Measurements from ENCODE around the gene ZNF750.

Gene ZNF750

GRCh38 chr17:82859431-82860403 lies 19.9 kb upstream of the ZNF750 start:
- DNase-seq, result peak; percentile 38

DNA sequence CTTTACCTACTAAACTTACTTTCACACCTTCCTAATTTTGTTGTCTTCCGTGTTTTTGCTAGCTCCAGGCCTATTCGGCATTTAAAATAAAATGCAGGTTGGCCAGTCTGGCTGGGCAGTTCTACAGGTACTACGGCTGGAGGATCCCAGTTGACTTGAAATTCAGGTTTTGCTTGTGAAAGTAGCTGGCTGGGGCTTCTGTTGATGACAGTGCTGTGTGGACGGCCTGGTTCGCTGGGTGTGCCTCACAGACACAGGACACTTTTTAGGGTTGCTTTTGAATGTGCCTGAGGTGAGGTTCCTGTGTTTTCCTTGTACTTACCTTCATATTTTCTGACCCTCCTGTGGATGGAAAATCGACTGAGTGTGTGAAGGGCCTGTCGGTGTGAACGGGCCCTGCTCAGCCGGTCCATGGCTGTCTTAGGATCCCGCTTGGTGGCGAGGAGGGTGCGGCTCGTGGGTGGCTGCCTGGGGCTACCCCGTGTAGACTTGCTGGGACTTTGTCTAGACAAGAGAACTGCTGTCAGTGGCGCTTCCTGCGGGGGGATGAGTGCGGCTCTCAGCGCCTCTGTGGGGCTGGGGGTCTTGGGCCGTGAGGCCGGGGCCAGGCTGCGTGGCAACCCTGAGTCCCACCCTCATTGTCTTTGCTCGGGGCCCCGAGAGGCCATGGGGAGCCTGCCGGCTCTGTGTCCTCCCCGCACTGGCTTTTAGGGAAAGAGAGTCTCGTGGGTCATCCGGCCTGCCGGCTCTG lies 18.7 kb upstream of the ZNF750 start:
- DNase-seq, result peak; percentile 42

- DNase-seq, result no peak
Observed at GRCh38 chr17:82856361-82856760, 16.5 kb upstream of the ZNF750 start.

DNA sequence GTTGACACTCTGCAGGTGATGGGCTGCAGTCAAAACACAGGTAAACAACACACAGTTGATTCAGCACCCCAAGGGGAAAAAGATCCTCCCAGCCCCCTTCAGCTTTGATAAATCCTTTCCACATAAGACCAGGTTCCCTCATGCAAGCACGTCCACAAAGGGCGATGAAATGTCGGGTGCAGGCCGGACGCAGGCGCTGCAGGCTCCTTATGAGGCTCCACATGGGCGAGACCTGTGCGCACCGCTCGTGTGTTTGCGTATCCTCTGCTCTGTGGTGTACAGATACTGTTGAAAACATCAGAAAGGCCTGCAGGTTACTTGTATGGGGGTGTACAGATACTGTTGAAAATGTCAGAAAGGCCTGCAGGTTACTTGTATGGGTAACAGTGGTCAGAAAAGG lies 14.4 kb upstream of the ZNF750 start:
- no peak for DNase-seq

- DNase-seq, result no peak
Observed at GRCh38 chr17:82851381-82851780, 11.6 kb upstream of the ZNF750 start.

GRCh38 chr17:82849076-82849945 lies 9.5 kb upstream of the ZNF750 start:
- no peak for DNase-seq

- DNase-seq, result peak; percentile 23
Observed at GRCh38 chr17:82848022-82848592, 8.3 kb upstream of the ZNF750 start.

DNA sequence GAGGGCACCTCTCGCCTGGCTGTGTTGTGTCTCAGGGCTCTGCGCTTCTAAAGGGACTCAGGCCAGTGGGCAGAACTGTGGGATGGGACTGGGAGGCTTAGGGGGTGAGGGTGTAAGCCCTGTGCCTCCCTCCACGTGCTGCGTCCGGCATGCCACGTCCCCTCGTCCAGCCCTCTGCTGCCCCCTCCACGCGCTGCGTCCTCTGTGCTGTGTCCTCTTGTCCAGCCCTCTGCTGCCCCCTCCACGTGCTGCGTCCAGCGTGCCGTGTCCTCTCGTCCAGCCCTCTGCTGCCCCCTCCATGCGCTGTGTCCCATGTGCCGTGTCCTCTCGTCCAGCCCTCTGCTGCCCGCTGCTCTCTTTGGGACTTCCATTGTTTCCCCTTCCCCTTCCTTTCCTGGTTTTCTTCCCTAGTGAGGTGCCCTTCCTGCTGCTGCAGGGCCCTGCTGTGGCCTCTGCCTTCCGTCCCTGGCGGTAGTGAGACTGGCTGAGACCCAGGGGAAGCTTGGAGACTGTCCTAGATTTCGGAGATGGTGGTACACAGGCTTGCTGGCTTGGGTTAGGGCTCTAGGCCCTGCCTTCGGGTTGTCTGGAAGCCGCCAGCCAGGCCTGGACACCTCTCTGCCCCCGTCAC lies 6.4 kb upstream of the ZNF750 start:
- no peak for DNase-seq

DNA sequence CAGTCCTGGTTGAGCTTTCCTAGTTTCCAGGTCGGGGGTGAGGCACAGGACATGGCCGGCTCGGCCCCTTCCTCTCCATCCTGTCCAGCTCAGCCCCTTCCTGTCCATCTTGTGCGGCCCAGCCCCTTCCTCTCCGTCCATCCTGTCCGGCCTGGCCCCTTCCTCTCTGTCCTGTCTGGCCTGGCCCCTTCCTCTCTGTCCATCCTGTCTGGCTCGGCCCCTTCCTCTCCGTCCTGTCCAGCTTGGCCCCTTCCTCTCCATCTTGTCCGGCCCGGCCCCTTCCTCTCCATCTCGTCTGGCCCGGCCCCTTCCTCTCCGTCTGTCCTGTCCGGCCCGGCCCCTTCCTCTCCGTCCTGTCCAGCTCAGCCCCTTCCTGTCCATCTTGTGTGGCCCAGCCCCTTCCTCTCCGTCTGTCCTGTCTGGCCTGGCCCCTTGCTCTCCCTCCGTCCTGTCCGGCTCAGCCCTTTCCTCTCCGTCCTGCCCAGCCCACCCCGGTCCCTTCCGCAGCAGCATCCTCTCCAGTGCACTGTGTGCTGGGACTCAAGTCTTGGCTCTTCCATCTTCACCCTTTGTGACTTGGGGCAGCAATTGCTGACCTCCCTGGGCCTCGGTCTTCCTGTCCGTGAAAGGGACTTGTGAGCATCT lies 5.5 kb upstream of the ZNF750 start:
- DNase-seq, result no peak

GRCh38 chr17:82844796-82845162 lies 5.0 kb upstream of the ZNF750 start:
- no peak for DNase-seq

DNA sequence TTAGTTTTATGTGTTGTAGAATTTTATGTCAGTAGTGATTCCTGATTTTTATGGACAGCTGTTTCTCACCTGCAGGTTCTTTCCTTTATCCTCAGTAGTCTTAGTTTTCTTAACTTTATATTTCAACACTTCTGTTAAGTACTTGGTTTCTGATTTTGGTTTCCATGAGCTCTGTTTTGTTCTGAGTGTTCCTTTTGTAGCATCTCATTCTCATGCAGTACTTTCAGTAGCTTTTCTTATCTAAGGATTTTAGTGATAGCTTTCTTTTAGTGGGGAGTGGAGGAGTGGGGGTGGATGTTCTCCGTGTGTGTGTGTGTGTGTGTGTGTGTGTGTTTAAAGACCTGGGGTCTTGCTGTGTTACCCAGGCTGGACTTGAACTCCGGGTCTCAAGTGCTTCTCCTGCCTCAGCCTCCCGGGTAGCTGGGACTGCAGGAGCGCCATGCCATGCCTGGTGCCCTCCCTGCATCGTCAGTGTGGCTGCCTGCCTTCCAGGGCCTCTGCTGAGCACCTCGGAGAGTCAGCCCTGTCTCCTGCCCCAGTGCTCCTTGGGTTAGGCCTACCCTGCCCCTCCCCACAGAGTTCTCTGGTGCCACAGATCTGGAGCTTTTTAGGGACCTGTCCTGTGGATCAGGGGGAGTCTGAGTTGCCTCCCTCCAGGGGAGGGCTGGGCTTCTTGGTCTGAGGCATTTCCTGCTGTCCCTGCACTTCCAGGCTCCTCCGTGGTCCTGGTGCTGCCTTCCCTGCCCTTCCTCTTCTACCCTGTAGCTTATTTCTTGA lies 4.3 kb upstream of the ZNF750 start:
- DNase-seq, result no peak

DNA sequence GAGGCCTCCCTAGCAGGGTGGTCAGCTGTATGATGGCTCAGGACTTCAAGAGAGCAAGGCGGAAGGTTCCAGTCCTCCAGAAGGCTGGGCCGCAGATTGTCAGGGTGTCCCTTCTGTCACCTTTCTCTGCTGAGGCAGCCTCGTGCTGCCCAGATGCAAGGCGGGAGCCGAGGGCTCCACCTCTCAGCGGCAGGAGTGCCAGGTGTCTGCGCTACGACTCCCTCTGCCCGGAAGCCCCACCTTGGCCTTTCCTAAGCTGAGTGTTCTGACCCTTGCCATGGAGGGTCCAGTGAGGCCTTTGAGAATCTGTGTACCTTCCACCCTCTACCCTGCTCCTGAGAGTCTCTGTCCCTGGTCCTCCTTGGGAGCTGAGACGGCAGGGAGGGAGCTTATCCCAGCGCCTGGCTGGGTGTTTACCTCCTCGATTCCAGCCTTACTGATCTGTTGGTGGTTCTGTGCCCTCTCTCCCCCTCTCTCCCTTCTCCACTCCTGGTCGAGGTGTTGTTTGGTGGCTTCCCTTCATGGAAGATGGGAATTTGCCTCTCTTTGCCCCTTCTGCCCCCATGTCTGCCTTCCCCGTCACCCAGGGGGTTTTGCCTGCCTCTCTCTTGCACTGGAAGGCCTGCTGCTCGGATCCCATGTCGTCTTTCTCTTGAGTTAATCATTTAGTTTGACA lies 2.2 kb upstream of the ZNF750 start:
- DNase-seq, result no peak

- no peak for DNase-seq
Observed at GRCh38 chr17:82840431-82840831, 609 bp upstream of the ZNF750 start.

DNA sequence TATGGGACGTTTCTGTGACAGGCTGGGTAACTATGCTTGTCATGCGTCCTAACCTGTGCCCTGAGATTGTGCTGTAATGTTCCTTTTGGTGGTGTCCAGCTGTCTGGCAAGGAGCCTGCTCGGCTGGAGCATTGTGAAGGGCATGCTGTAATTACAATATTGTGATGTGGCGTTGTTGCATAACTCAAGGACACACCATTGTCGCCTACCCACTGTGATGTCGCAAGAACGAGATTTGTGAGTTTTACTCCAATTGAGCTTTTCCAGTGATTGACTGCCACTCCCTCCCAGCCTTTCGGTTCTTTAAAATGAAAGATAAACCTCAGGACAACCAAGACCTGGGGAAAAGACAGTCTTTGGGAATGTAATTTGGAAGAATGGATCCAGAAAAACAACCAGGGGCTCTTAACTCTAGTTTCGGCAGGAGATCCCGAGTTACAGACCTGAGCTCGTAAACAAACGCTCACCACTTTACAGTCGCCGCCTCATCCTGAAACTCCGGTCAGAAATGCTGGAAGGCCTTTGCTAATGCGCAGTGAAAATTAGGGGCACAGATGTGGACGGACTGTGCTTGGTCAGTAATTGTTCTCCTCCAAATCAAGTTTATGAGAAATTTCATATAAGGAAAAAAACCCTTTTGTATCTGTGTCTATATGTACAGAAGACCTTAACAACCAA lies 1.3 kb downstream of the ZNF750 start:
- no peak for DNase-seq

- DNase-seq, result no peak
Observed at GRCh38 chr17:82837586-82838320, 2.1 kb downstream of the ZNF750 start.

- DNase-seq, result no peak
Observed at GRCh38 chr17:82836823-82837357, 2.9 kb downstream of the ZNF750 start.

DNA sequence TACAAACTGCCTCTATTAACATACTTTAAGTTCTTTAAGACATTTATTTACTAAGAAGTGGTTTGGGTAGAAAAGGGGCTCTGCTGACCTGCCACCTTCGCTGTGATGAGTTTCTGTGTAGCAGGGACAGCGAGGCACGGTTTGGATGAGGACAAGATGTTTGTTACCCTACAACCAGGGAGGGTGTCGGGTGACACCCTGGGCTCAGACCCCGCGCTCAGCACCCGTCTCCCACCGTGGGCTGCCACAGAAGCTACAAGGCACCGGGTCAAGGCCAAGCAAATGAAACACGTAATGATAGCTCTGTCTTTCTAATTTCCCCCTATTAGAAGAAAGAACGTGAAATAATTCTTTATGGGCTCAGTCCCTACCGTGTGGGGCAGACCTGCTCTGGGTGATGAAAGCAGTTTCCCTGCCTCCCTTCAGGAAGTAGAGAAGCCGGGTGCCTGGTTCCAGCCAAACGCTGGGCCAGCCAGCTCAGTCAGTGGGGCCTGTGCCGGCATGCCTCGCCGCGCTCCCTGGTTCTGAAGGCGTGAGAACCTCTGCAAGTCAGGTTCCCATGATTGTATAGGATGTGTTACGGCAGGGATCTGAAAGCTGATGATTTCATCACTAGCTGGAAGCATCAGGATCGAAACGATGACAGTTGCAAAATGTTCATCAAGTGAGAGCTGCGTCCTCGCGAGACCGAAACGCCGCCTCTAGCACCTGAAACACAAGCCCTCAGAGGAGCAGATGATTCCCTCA lies 3.9 kb downstream of the ZNF750 start:
- DNase-seq, result no peak

- DNase-seq, result no peak
Observed at GRCh38 chr17:82835122-82835521, 4.7 kb downstream of the ZNF750 start.

Measured in T-helper 9 cell (primary cell).